Measurements from ENCODE around the gene DISP2. TPM values are rescaled to one million over a fixed set of nuclear protein-coding genes. Genes with fewer than 3 reads are reported as not detected.

Gene DISP2
- total RNA-seq, 2 donors from 2014 or later, result 0.04 to 0.40 TPM

GRCh38 chr15:40314723-40315276, 43.2 kb upstream of the DISP2 start:
- TF ChIP-seq, protein P1, sequence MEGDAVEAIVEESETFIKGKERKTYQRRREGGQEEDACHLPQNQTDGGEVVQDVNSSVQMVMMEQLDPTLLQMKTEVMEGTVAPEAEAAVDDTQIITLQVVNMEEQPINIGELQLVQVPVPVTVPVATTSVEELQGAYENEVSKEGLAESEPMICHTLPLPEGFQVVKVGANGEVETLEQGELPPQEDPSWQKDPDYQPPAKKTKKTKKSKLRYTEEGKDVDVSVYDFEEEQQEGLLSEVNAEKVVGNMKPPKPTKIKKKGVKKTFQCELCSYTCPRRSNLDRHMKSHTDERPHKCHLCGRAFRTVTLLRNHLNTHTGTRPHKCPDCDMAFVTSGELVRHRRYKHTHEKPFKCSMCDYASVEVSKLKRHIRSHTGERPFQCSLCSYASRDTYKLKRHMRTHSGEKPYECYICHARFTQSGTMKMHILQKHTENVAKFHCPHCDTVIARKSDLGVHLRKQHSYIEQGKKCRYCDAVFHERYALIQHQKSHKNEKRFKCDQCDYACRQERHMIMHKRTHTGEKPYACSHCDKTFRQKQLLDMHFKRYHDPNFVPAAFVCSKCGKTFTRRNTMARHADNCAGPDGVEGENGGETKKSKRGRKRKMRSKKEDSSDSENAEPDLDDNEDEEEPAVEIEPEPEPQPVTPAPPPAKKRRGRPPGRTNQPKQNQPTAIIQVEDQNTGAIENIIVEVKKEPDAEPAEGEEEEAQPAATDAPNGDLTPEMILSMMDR (conservative IDR thresholded peaks at IDR 0.05), result no peak
- no peak for DNase-seq
- no peaks in the 10 kb centered on the region for H3K36me3 Mint-ChIP-seq (ENCODE audit: low read depth)
- H3K27me3 ChIP-seq (ENCODE audit: control insufficient read depth, insufficient read depth, low read length, poor library complexity, severe bottlenecking), result peaks cover 70% of the 10 kb centered on the region
- no peak overlapping the region for H3K4me3 ChIP-seq (ENCODE audit: low read length)
- no peak overlapping the region for H3K9ac ChIP-seq (ENCODE audit: extremely low read depth, low read length, poor library complexity, severe bottlenecking)
- H3K36me3 ChIP-seq (ENCODE audit: control insufficient read depth, insufficient read depth, low read length), result no peaks in the 10 kb centered on the region
- peaks cover 76% of the 10 kb centered on the region for H3K27me3 Mint-ChIP-seq (ENCODE audit: insufficient read depth)
- H3K4me1 Mint-ChIP-seq, result no peaks in the 10 kb centered on the region
- H3K4me3 Mint-ChIP-seq, result no peak overlapping the region
- H3K9me3 ChIP-seq (ENCODE audit: control insufficient read depth, low read length), result no peaks in the 10 kb centered on the region
- H3K9me3 Mint-ChIP-seq, result no peaks in the 10 kb centered on the region
- H3K27ac ChIP-seq (ENCODE audit: low read depth, low read length), result no peak overlapping the region
- WGBS, 2 experiments (ENCODE audit: insufficient coverage in 1 of 2, insufficient read length in 1 of 2), result 77 to 91% methylated on average over 3 to 4 of the region's 4 CpGs
- no peak overlapping the region for H3K27ac Mint-ChIP-seq
- no peaks in the 10 kb centered on the region for H3K4me1 ChIP-seq (ENCODE audit: control insufficient read depth, insufficient read depth, low read length)

DNA sequence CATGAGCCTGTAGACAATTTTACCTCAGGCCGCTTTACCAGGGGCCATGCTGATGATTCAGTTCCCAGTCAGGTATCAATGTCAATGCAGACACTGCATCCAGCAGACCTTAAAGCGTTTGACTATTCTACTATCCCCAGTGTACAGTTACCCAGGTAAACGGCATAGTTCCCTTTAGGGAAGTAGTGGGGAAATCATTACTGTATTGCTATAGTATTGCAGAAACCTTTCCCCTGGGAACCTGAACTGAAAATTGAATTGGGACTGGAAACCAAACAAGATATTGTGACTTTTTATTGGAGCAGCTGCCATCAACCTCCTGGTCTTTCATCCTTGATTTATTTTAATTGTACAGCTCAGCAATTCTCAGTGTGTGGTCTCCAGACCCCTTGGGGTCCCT, 41.1 kb upstream of the DISP2 start:
- no peaks in the 10 kb centered on the region for H3K36me3 Mint-ChIP-seq (ENCODE audit: low read depth)
- no peak overlapping the region for H3K27ac Mint-ChIP-seq
- Histone ChIP-seq H3K4me3 (ENCODE audit: low read length) (no peak overlapping the region), H3K27ac (ENCODE audit: low read depth, low read length) (no peak overlapping the region), H3K9me3 (ENCODE audit: control insufficient read depth, low read length) (no peaks in the 10 kb centered on the region), H3K36me3 (ENCODE audit: control insufficient read depth, insufficient read depth, low read length) (no peaks in the 10 kb centered on the region), H3K9ac (ENCODE audit: extremely low read depth, low read length, poor library complexity, severe bottlenecking) (no peak overlapping the region), H3K4me1 (ENCODE audit: control insufficient read depth, insufficient read depth, low read length) (no peaks in the 10 kb centered on the region), H3K27me3 (ENCODE audit: control insufficient read depth, insufficient read depth, low read length, poor library complexity, severe bottlenecking) (peaks cover 60% of the 10 kb centered on the region)
- no peak for DNase-seq
- TF ChIP-seq, protein P1 (conservative IDR thresholded peaks at IDR 0.05), result no peak
- H3K27me3 Mint-ChIP-seq (ENCODE audit: insufficient read depth), result peaks cover 75% of the 10 kb centered on the region
- H3K4me3 Mint-ChIP-seq, result no peak overlapping the region
- H3K9me3 Mint-ChIP-seq, result no peaks in the 10 kb centered on the region
- H3K4me1 Mint-ChIP-seq, result peaks cover 2% of the 10 kb centered on the region
- 85 to 87% methylated on average over 3 of the region's 3 CpGs for WGBS, 2 experiments (ENCODE audit: insufficient coverage in 1 of 2, insufficient read length in 1 of 2)

DNA sequence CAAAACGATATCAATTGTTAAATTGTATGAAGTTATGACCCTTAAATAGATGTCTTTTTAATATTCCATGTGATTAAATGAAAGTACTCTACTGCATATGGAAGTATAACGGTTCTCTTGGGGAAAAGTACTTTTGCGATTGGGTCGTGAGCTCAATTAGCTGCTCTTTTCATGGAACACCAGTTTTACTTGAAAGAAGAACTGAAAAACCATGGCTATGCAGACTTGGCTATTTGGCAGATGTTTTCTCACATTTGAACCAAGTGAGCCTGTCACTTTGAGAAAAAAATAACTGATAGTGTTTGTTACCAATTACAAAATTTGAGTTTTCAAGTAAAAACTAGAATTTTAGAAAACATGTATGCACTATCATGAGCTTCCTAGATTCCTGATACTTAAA, 40.4 kb upstream of the DISP2 start:
- 86 to 90% methylated on average over 4 of the region's 4 CpGs for WGBS, 2 experiments (ENCODE audit: insufficient coverage in 1 of 2, insufficient read length in 1 of 2)
- Mint-ChIP-seq H3K9me3 (no peaks in the 10 kb centered on the region), H3K4me1 (peaks cover 2% of the 10 kb centered on the region), H3K36me3 (ENCODE audit: low read depth) (no peaks in the 10 kb centered on the region), H3K4me3 (no peak overlapping the region), H3K27me3 (ENCODE audit: insufficient read depth) (peaks cover 75% of the 10 kb centered on the region), H3K27ac (no peak overlapping the region)
- peaks cover 60% of the 10 kb centered on the region for H3K27me3 ChIP-seq (ENCODE audit: control insufficient read depth, insufficient read depth, low read length, poor library complexity, severe bottlenecking)
- no peaks in the 10 kb centered on the region for H3K4me1 ChIP-seq (ENCODE audit: control insufficient read depth, insufficient read depth, low read length)
- H3K9me3 ChIP-seq (ENCODE audit: control insufficient read depth, low read length), result no peaks in the 10 kb centered on the region
- H3K36me3 ChIP-seq (ENCODE audit: control insufficient read depth, insufficient read depth, low read length), result no peaks in the 10 kb centered on the region
- TF ChIP-seq, protein P1 (conservative IDR thresholded peaks at IDR 0.05), result no peak
- no peak overlapping the region for H3K4me3 ChIP-seq (ENCODE audit: low read length)
- DNase-seq, result no peak
- H3K9ac ChIP-seq (ENCODE audit: extremely low read depth, low read length, poor library complexity, severe bottlenecking), result no peak overlapping the region
- no peak overlapping the region for H3K27ac ChIP-seq (ENCODE audit: low read depth, low read length)

Measured in endodermal cell (in vitro differentiated cells).